GM23248 (cell line): ENCODE measurements around the gene RAF1.

Source experiments
- EZH2 ChIP-seq: fragments of 200-600 bp; sonication (generic); IDR thresholded peaks from 2 replicates; pipeline ENCODE4 v1.6.1; 2018; ENCODE audit warnings: antibody characterized with exemption, mild to moderate bottlenecking; ENCODE audit not compliant: insufficient read depth, poor library complexity, severe bottlenecking
- EZH2phosphoT487 ChIP-seq: fragments of 200-600 bp; sonication (generic); IDR thresholded peaks from 2 replicates; pipeline ENCODE4 v1.6.1; 2018; ENCODE audit warnings: antibody characterized with exemption, moderate library complexity, mild to moderate bottlenecking, low read depth; ENCODE audit not compliant: insufficient read depth

DNA sequence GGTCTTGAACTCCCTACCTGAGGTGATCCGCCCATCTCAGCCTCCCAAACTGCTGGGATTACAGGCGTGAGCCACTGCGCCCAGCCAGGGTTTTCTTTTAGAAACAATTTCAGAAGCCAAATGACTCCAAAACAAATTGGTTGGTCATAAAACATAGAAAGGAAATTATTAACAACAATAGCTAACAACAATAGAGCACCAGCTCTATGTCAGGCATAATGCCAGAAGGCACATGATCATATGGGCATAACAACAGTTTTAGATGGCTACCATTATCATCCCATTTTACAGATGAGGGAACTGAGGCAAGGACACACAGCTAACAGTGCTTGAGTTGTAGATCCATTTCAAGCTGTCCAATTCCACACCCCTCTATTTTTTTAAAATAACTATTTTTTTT is 22.2 kb upstream of the RAF1 start:
- no peak for TF ChIP-seq EZH2
- no peak for TF ChIP-seq EZH2phosphoT487
